Activated T-helper 17 cell treated with anti-CD3 and anti-CD28 coated beads, Interleukin-2, amount 50 U/mL, for 72 hours (primary cell): ENCODE measurements around the gene HIVEP2. TPM values are rescaled to one million over a fixed set of nuclear protein-coding genes. Genes with fewer than 3 reads are reported as not detected.

Source experiments
- ATAC-seq: fragments of 150-1000 bp; cut with Tn5 transposase; replicated peaks from 2 replicates; pipeline ENCODE4 v1.10.0; 2021; ENCODE audit warnings: mild to moderate bottlenecking, moderate library complexity
- H3K27ac Mint-ChIP-seq: one replicate; pipeline ENCODE4 v1.8.0; 2022; ENCODE audit warnings: mixed read lengths
- H3K27me3 Mint-ChIP-seq: one replicate; pipeline ENCODE4 v1.8.0; 2022; ENCODE audit warnings: mixed read lengths
- H3K36me3 Mint-ChIP-seq: one replicate; pipeline ENCODE4 v1.8.0; 2022; ENCODE audit warnings: low read depth, mild to moderate bottlenecking, mixed read lengths
- H3K4me1 Mint-ChIP-seq: one replicate; pipeline ENCODE4 v1.8.0; 2022; ENCODE audit warnings: mixed read lengths
- H3K4me3 Mint-ChIP-seq: one replicate; pipeline ENCODE4 v1.8.0; 2022; ENCODE audit warnings: mild to moderate bottlenecking, mixed read lengths
- H3K9me3 Mint-ChIP-seq: one replicate; pipeline ENCODE4 v1.8.0; 2022; ENCODE audit warnings: mixed read lengths
- total RNA-seq, 2 donors: library from RNA; stranded (reverse); gene quantifications; one replicate each; pipeline ENCODE4 v1.2.3, GENCODE V29; 2022

The HIVEP2 gene
- total RNA-seq, 2 donors from 2014 or later, result 33.0 to 53.5 TPM

- no peaks in the 10 kb centered on the region for H3K4me1 Mint-ChIP-seq
- H3K36me3 Mint-ChIP-seq, result no peaks in the 10 kb centered on the region
- H3K27me3 Mint-ChIP-seq, result no peaks in the 10 kb centered on the region
- H3K9me3 Mint-ChIP-seq, result no peaks in the 10 kb centered on the region
- no peak overlapping the region for H3K27ac Mint-ChIP-seq
- no peak for ATAC-seq
- H3K4me3 Mint-ChIP-seq, result no peak overlapping the region
Measured at GRCh38 chr6:142735204-142735603, 209.8 kb downstream of the HIVEP2 start.

- no peaks in the 10 kb centered on the region for H3K27me3 Mint-ChIP-seq
- no peaks in the 10 kb centered on the region for H3K36me3 Mint-ChIP-seq
- no peak overlapping the region for H3K4me3 Mint-ChIP-seq
- no peaks in the 10 kb centered on the region for H3K4me1 Mint-ChIP-seq
- H3K27ac Mint-ChIP-seq, result no peak overlapping the region
- ATAC-seq, result no peak
- no peaks in the 10 kb centered on the region for H3K9me3 Mint-ChIP-seq
Measured at GRCh38 chr6:142732790-142733189, 212.2 kb downstream of the HIVEP2 start.

DNA sequence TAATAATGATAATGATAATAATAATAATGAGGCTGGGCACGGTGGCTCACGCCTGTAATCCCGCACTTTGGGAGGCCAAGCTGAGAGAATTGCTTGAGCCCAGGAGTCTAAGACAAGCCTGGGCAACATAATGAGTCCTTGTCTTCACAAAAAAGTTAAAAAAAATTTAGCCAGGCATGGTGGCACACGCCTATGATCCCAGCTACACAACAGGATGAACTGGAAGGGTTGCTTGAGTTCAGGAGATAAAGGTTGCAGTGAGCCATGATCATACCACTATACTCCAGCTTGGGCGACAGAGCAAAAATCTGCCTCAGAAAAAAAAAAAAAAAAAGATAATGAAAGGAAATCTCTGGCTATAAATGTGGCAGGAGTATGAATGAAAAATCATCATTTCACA lies 213.4 kb downstream of the HIVEP2 start:
- ATAC-seq, result no peak
- no peaks in the 10 kb centered on the region for H3K4me1 Mint-ChIP-seq
- H3K9me3 Mint-ChIP-seq, result no peaks in the 10 kb centered on the region
- no peak overlapping the region for H3K27ac Mint-ChIP-seq
- no peaks in the 10 kb centered on the region for H3K36me3 Mint-ChIP-seq
- no peaks in the 10 kb centered on the region for H3K27me3 Mint-ChIP-seq
- H3K4me3 Mint-ChIP-seq, result no peak overlapping the region

DNA sequence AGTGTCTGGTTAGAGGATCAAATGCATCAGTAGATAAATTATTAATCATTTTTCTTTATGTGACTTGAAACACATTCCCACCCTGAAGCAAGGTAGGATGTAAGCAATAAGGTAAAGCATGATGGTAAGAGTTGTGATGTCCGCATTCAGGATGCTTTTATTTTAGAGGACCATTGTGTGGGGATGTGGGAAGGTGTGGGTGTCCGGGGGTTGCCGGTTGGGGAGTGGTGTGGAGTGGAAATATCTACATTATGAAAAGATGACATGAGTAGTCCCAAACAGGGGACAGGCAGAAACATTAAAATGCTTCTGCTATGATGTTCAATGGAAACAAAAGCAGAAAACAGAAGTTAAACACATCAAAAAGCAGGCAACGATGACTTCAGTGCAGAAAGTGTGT lies 215.4 kb downstream of the HIVEP2 start:
- H3K4me1 Mint-ChIP-seq, result peaks cover 4% of the 10 kb centered on the region
- no peak overlapping the region for H3K27ac Mint-ChIP-seq
- ATAC-seq, result no peak
- H3K27me3 Mint-ChIP-seq, result no peaks in the 10 kb centered on the region
- no peaks in the 10 kb centered on the region for H3K36me3 Mint-ChIP-seq
- no peak overlapping the region for H3K4me3 Mint-ChIP-seq
- H3K9me3 Mint-ChIP-seq, result no peaks in the 10 kb centered on the region

- Mint-ChIP-seq H3K4me1 (peaks cover 4% of the 10 kb centered on the region), H3K27me3 (no peaks in the 10 kb centered on the region), H3K9me3 (no peaks in the 10 kb centered on the region), H3K36me3 (no peaks in the 10 kb centered on the region), H3K27ac (no peak overlapping the region), H3K4me3 (no peak overlapping the region)
- ATAC-seq, result no peak
Measured at GRCh38 chr6:142728910-142729481, 216.0 kb downstream of the HIVEP2 start.

DNA sequence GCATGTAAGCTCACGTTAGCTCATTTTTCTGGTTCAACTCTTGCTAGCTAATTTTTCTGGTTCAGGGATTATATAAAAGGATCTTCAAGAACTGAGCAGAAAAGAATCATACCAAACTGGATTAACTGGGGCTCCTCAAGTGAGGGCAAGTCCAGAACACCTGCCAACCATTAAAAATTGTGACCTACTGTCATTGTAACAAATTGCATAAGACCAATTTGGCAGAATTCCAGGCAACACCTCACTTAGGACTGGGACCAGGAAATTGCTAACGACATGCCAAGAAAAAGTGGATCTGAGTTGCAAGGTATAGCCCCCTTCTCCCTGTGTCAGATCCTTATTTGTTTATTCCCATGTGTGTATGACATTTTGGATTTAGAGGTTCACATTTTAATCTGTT lies 216.6 kb downstream of the HIVEP2 start:
- no peak overlapping the region for H3K4me3 Mint-ChIP-seq
- ATAC-seq, result no peak
- peaks cover 4% of the 10 kb centered on the region for H3K4me1 Mint-ChIP-seq

GRCh38 chr6:142726616-142727015 lies 218.4 kb downstream of the HIVEP2 start:
- H3K27ac Mint-ChIP-seq, result no peak overlapping the region
- ATAC-seq, result no peak
- no peak overlapping the region for H3K4me3 Mint-ChIP-seq
- H3K4me1 Mint-ChIP-seq, result peaks cover 4% of the 10 kb centered on the region
- no peaks in the 10 kb centered on the region for H3K9me3 Mint-ChIP-seq
- no peaks in the 10 kb centered on the region for H3K27me3 Mint-ChIP-seq
- H3K36me3 Mint-ChIP-seq, result no peaks in the 10 kb centered on the region

More for the DNA sequence above, 216.6 kb downstream of the HIVEP2 start:
- Mint-ChIP-seq H3K27me3 (no peaks in the 10 kb centered on the region), H3K9me3 (no peaks in the 10 kb centered on the region), H3K27ac (no peak overlapping the region), H3K36me3 (no peaks in the 10 kb centered on the region)

- H3K36me3 Mint-ChIP-seq, result no peaks in the 10 kb centered on the region
- peaks cover 4% of the 10 kb centered on the region for H3K4me1 Mint-ChIP-seq
- no peaks in the 10 kb centered on the region for H3K9me3 Mint-ChIP-seq
- ATAC-seq, result no peak
- no peaks in the 10 kb centered on the region for H3K27me3 Mint-ChIP-seq
- H3K27ac Mint-ChIP-seq, result no peak overlapping the region
- no peak overlapping the region for H3K4me3 Mint-ChIP-seq
Measured at GRCh38 chr6:142725024-142725770, 219.8 kb downstream of the HIVEP2 start.

GRCh38 chr6:142722841-142723240 lies 222.1 kb downstream of the HIVEP2 start:
- Mint-ChIP-seq H3K4me3 (no peak overlapping the region), H3K27me3 (peaks cover 4% of the 10 kb centered on the region), H3K36me3 (no peaks in the 10 kb centered on the region), H3K4me1 (peaks cover 4% of the 10 kb centered on the region), H3K9me3 (peaks cover 7% of the 10 kb centered on the region), H3K27ac (no peak overlapping the region)
- ATAC-seq, result no peak

- no peak overlapping the region for H3K4me3 Mint-ChIP-seq
- H3K27ac Mint-ChIP-seq, result no peak overlapping the region
- H3K27me3 Mint-ChIP-seq, result peaks cover 4% of the 10 kb centered on the region
- no peaks in the 10 kb centered on the region for H3K36me3 Mint-ChIP-seq
- H3K4me1 Mint-ChIP-seq, result peaks cover 4% of the 10 kb centered on the region
- H3K9me3 Mint-ChIP-seq, result peaks cover 7% of the 10 kb centered on the region
- no peak for ATAC-seq
Measured at GRCh38 chr6:142722012-142722411, 223.0 kb downstream of the HIVEP2 start.

- Mint-ChIP-seq H3K4me1 (peaks cover 4% of the 10 kb centered on the region), H3K27ac (no peak overlapping the region), H3K9me3 (peaks cover 7% of the 10 kb centered on the region), H3K27me3 (peaks cover 4% of the 10 kb centered on the region), H3K36me3 (no peaks in the 10 kb centered on the region), H3K4me3 (no peak overlapping the region)
- ATAC-seq, result no peak
Measured at GRCh38 chr6:142721215-142721920, 223.6 kb downstream of the HIVEP2 start.

DNA sequence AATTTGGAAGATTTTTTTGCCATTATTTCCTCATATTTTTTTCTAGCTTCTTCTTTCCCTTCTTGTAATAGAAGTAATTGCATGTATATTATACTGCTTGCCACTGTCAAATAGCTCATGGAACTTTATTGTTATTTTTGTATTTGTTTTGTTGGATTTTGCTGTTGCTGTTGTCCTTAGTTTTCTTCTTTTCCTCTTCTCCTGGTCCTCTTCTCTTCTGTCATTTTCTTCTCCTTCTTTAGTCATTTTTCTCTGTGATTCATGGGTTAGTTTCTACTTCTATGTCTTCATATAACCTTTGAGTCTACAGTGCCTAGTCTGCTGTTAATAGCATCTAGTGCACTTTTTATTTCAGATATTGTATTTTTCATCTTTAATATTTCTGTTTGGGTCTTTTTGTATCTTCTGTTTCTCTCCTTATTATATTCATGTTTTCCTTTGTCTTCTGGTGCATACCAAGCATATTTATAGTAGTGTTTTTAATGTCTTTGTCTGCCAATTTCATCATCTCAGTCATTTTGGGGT lies 226.2 kb downstream of the HIVEP2 start:
- H3K36me3 Mint-ChIP-seq, result no peaks in the 10 kb centered on the region

DNA sequence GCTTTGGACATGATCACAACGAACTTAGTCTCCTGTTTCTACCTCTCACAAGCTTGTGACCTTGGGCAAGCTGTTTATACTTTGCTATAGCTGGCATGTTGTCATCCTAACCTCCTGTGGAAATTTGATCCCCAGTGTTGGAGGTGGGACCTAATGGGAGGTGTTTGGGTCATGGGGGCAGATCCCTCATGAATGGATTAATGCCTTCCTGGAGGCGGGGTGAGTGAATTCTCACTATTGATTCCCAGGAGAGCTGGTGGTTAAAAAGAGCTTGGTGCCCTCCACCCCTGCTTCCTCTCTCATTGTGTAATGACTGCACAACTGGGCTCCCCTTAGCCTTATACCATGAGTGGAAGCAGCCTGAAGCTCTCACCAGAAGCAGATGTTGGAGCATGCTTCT lies 228.9 kb downstream of the HIVEP2 start:
- Mint-ChIP-seq H3K36me3 (no peaks in the 10 kb centered on the region), H3K27me3 (peaks cover 4% of the 10 kb centered on the region), H3K4me1 (no peaks in the 10 kb centered on the region), H3K9me3 (peaks cover 11% of the 10 kb centered on the region), H3K27ac (no peak overlapping the region), H3K4me3 (no peak overlapping the region)
- no peak for ATAC-seq

More for the DNA sequence above, 226.2 kb downstream of the HIVEP2 start:
- Mint-ChIP-seq H3K27me3 (peaks cover 4% of the 10 kb centered on the region), H3K4me3 (no peak overlapping the region), H3K9me3 (peaks cover 7% of the 10 kb centered on the region), H3K4me1 (no peaks in the 10 kb centered on the region), H3K27ac (no peak overlapping the region)
- ATAC-seq, result no peak

DNA sequence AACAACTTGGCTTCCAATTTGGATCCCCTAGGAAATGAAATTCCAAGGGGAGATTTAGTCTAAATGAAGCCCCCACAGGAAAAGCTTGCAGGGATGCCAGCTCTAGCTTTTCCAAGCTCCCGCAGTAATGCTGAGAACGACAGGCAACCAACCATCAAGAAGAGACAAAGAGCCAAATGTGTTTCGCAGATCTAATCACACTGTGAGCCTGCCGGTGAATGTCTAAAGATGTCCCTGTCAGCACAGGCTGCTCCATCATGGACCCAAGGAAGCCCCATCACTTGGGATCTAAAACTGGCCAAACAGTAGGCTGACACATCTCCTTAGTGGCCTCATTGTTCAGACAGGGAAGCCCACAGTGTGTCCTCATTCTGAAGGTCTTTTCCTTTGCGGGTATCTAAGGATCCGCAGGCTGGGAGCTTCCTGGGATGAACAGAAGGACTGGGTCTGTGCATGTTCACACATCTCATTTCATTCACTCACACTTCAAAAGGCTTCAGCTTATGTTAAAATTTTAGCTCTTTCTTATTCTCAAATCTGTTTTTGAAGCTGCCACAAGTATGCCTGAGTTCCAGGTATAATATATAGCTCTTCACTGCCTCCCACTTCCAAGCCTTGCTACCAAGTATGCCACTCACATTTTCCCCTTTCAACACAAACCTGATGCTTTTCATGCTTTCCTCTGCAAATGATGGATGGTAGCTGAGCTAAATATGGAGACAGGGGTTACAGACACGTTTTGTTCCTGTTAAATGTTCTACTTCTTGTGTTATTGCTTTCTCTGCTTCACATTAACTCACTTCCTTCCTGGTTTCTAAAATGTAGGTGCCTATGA lies 229.8 kb downstream of the HIVEP2 start:
- H3K4me3 Mint-ChIP-seq, result no peak overlapping the region
- peaks cover 4% of the 10 kb centered on the region for H3K27me3 Mint-ChIP-seq
- ATAC-seq, result no peak
- no peaks in the 10 kb centered on the region for H3K36me3 Mint-ChIP-seq
- no peaks in the 10 kb centered on the region for H3K4me1 Mint-ChIP-seq
- no peak overlapping the region for H3K27ac Mint-ChIP-seq
- peaks cover 11% of the 10 kb centered on the region for H3K9me3 Mint-ChIP-seq
